ENCODE data around the gene SLC37A3. TPM values are rescaled to one million over a fixed set of nuclear protein-coding genes. Genes with fewer than 3 reads are reported as not detected.

The SLC37A3 gene
- total RNA-seq, 2 donors from 2014 or later, result 25.8 to 38.8 TPM

DNA sequence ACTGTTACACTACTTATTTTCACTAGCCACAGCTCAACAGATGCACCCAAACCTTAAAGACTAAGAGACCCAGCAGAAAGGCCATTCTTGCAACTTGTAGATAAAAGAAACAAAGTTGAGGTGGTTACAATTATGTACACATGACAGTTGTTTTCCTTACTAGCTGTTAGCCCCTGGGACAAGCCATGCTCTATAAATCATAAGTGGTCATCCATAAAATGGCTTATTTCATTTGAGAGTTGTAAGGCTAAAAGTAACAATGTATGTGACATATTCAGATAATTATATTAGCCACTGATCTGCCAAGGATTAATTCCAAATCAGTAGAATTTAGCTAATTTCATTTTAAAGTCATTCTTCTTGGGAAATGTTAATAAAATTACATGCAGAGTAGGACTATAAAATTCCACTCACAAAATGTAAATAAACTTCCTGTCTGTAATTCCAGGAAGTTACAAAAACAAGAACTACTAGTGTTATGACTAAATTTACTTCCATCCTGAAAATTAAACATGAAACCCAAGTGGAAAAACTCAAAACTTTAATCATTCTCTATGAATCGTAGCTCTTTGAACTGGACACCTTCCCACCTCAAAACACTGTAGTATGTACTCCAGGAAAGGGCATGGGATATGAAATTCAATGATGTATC is 13.3 kb downstream of the SLC37A3 start:
- no peaks in the 10 kb centered on the region for H3K9me3 ChIP-seq
- intact Hi-C loops (cut with DNase I), result no loop called here
- H3K4me1 ChIP-seq (replicated peaks), result no peaks in the 10 kb centered on the region
- no peak overlapping the region for H3K27ac ChIP-seq
- no peaks in the 10 kb centered on the region for H3K27me3 ChIP-seq (replicated peaks; ENCODE audit: insufficient read depth)
- WGBS, result 26% methylated on average over 1 of the region's 1 CpG
- no peak overlapping the region for H3K4me3 ChIP-seq
- DNase-seq (ENCODE audit: low spot score), result no peak
- peaks cover 0 to 3% of the 10 kb centered on the region in 2 donors for H3K36me3 ChIP-seq
- TF ChIP-seq POLR2AphosphoS5 (IDR thresholded peaks at IDR 0.05), result no peak
- no peak for TF ChIP-seq CTCF (IDR thresholded peaks at IDR 0.05)
- TF ChIP-seq POLR2A (IDR thresholded peaks at IDR 0.05), result no peak

GRCh38 chr7:140383954-140384713 is 14.2 kb downstream of the SLC37A3 start:
- 87% methylated on average over 6 of the region's 6 CpGs for WGBS
- intact Hi-C loops (cut with DNase I), result no loop called here
- TF ChIP-seq CTCF (IDR thresholded peaks at IDR 0.05) (no peak), POLR2A (IDR thresholded peaks at IDR 0.05) (no peak), POLR2AphosphoS5 (IDR thresholded peaks at IDR 0.05) (no peak)
- Histone ChIP-seq H3K27me3 (replicated peaks; ENCODE audit: insufficient read depth) (no peaks in the 10 kb centered on the region), H3K36me3 (peaks cover 0 to 3% of the 10 kb centered on the region in 2 donors), H3K4me1 (replicated peaks) (no peaks in the 10 kb centered on the region), H3K9me3 (no peaks in the 10 kb centered on the region), H3K27ac (no peak overlapping the region), H3K4me3 (no peak overlapping the region)
- no peak for DNase-seq (ENCODE audit: low spot score)

- DNase-seq (ENCODE audit: low spot score), result no peak
- Histone ChIP-seq H3K27me3 (replicated peaks; ENCODE audit: insufficient read depth) (no peaks in the 10 kb centered on the region), H3K4me1 (replicated peaks) (no peaks in the 10 kb centered on the region), H3K27ac (no peak overlapping the region), H3K9me3 (no peaks in the 10 kb centered on the region), H3K36me3 (no peaks in the 10 kb centered on the region), H3K4me3 (no peak overlapping the region)
- no peak for TF ChIP-seq CTCF (IDR thresholded peaks at IDR 0.05)
- no peak for TF ChIP-seq POLR2AphosphoS5 (IDR thresholded peaks at IDR 0.05)
- no peak for TF ChIP-seq POLR2A (IDR thresholded peaks at IDR 0.05)
- 75% methylated on average over 8 of the region's 8 CpGs for WGBS
- intact Hi-C loops (cut with DNase I), result no loop called here
Observed at GRCh38 chr7:140375892-140376730, 22.2 kb downstream of the SLC37A3 start.

GRCh38 chr7:140375323-140375722 is 23.0 kb downstream of the SLC37A3 start:
- no peaks in the 10 kb centered on the region for H3K36me3 ChIP-seq
- no peaks in the 10 kb centered on the region for H3K4me1 ChIP-seq (replicated peaks)
- no peaks in the 10 kb centered on the region for H3K27me3 ChIP-seq (replicated peaks; ENCODE audit: insufficient read depth)
- H3K4me3 ChIP-seq, result no peak overlapping the region
- TF ChIP-seq POLR2AphosphoS5 (IDR thresholded peaks at IDR 0.05) (no peak), CTCF (IDR thresholded peaks at IDR 0.05) (no peak), POLR2A (IDR thresholded peaks at IDR 0.05) (no peak)
- intact Hi-C loops (cut with DNase I), result no loop called here
- WGBS, result 96% methylated on average over 9 of the region's 9 CpGs
- H3K27ac ChIP-seq, result no peak overlapping the region
- H3K9me3 ChIP-seq, result no peaks in the 10 kb centered on the region
- no peak for DNase-seq (ENCODE audit: low spot score)
